ENCODE results near the gene CLMN. TPM values are rescaled to one million over a fixed set of nuclear protein-coding genes. Genes with fewer than 3 reads are reported as not detected.

CLMN gene
- total and polyA plus RNA-seq, 2 experiments from 2014 or later, result 3.2 to 5.7 TPM

DNA sequence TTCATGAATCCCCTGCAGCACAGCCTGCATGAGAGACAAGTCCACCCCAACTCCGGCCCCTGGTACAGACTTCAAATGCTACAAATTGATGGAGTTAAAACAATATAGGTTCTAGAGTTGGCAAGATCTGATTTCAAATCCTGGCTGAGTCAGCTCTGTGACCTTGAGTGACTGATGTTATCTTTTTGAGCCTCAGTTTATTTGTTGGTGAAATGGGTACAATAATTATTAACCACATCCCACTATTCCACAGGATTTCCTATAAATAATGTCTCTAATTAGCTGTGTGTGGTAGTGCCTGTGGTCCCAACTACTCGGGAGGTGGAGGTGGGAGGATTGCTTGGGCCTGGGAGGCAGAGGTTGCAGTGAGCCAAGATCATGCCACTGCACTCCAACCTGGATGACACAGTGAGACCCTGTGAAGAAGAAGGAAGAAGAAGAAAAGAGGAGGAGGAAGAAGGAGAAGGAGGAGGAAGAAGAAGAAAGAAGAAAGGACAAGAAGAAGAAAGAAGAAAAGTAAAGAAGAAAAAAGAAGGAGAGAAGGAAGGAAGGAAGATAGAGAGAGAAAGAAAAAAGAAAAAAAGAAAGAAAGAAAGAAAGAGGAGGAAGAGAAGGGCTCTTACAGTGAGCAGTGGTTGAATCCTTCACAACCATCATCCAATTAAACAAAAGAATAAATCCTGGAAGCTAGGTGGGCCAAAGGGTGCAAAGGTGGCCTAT is 122.7 kb downstream of the CLMN start:
- Histone ChIP-seq H3F3A (replicated peaks; ENCODE audit: low read depth) (no peaks in the 10 kb centered on the region), H3K79me2 (replicated peaks; ENCODE audit: insufficient read depth) (no peaks in the 10 kb centered on the region), H3K27me3 (ENCODE audit: insufficient read depth) (no peaks in the 10 kb centered on the region), H3K9me2 (ENCODE audit: insufficient read depth) (no peaks in the 10 kb centered on the region; the same call in 1 of the 2 replicates), H3K27ac (ENCODE audit: low read depth) (no peak overlapping the region; the same call in 1 of the 2 replicates), H3K4me2 (peak overlapping the region; percentile 37), H4K20me1 (replicated peaks; ENCODE audit: insufficient read depth) (no peaks in the 10 kb centered on the region), H3K36me3 (ENCODE audit: insufficient read depth) (peaks cover 3% of the 10 kb centered on the region; the same call in 1 of the 2 replicates), H3K4me1 (ENCODE audit: insufficient read depth) (peaks cover 18% of the 10 kb centered on the region), H3K4me3 (no peak overlapping the region), H2AFZ (peak overlapping the region; percentile 25; the same call in 1 of the 2 replicates)
- ATAC-seq (no peak), DNase-seq (ENCODE audit: low spot score) (no peak)
- peaks cover under 1% of the 10 kb centered on the region; the same call in 1 of the 3 replicates for H3K9me3 Mint-ChIP-seq
- H3K36me3 Mint-ChIP-seq (ENCODE audit: low read depth), result peaks cover 1% of the 10 kb centered on the region
- peaks cover 39% of the 10 kb centered on the region for H3K4me1 Mint-ChIP-seq
- TF ChIP-seq ZNF331 (CRISPR knock-in tag; IDR thresholded peaks at IDR 0.05; ENCODE audit: low read depth) (no peak), STAT1 (IDR thresholded peaks at IDR 0.05; ENCODE audit: unreplicated experiment) (no peak), EZH2phosphoT487 (IDR thresholded peaks at IDR 0.05; ENCODE audit: unreplicated experiment) (no peak), NANOG (IDR thresholded peaks at IDR 0.05; ENCODE audit: borderline replicate concordance) (no peak), ZNF114 (CRISPR knock-in tag; IDR thresholded peaks at IDR 0.05) (no peak), CREB1 (CRISPR knock-in tag; IDR thresholded peaks at IDR 0.05; ENCODE audit: low read depth) (no peak)
- TF ChIP-seq, protein P1, sequence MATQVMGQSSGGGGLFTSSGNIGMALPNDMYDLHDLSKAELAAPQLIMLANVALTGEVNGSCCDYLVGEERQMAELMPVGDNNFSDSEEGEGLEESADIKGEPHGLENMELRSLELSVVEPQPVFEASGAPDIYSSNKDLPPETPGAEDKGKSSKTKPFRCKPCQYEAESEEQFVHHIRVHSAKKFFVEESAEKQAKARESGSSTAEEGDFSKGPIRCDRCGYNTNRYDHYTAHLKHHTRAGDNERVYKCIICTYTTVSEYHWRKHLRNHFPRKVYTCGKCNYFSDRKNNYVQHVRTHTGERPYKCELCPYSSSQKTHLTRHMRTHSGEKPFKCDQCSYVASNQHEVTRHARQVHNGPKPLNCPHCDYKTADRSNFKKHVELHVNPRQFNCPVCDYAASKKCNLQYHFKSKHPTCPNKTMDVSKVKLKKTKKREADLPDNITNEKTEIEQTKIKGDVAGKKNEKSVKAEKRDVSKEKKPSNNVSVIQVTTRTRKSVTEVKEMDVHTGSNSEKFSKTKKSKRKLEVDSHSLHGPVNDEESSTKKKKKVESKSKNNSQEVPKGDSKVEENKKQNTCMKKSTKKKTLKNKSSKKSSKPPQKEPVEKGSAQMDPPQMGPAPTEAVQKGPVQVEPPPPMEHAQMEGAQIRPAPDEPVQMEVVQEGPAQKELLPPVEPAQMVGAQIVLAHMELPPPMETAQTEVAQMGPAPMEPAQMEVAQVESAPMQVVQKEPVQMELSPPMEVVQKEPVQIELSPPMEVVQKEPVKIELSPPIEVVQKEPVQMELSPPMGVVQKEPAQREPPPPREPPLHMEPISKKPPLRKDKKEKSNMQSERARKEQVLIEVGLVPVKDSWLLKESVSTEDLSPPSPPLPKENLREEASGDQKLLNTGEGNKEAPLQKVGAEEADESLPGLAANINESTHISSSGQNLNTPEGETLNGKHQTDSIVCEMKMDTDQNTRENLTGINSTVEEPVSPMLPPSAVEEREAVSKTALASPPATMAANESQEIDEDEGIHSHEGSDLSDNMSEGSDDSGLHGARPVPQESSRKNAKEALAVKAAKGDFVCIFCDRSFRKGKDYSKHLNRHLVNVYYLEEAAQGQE (IDR thresholded peaks at IDR 0.05; ENCODE audit: unreplicated experiment), result no peak
- TF ChIP-seq, protein P2, sequence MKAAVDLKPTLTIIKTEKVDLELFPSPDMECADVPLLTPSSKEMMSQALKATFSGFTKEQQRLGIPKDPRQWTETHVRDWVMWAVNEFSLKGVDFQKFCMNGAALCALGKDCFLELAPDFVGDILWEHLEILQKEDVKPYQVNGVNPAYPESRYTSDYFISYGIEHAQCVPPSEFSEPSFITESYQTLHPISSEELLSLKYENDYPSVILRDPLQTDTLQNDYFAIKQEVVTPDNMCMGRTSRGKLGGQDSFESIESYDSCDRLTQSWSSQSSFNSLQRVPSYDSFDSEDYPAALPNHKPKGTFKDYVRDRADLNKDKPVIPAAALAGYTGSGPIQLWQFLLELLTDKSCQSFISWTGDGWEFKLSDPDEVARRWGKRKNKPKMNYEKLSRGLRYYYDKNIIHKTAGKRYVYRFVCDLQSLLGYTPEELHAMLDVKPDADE (IDR thresholded peaks at IDR 0.05), result no peak
- TF ChIP-seq, protein P3, sequence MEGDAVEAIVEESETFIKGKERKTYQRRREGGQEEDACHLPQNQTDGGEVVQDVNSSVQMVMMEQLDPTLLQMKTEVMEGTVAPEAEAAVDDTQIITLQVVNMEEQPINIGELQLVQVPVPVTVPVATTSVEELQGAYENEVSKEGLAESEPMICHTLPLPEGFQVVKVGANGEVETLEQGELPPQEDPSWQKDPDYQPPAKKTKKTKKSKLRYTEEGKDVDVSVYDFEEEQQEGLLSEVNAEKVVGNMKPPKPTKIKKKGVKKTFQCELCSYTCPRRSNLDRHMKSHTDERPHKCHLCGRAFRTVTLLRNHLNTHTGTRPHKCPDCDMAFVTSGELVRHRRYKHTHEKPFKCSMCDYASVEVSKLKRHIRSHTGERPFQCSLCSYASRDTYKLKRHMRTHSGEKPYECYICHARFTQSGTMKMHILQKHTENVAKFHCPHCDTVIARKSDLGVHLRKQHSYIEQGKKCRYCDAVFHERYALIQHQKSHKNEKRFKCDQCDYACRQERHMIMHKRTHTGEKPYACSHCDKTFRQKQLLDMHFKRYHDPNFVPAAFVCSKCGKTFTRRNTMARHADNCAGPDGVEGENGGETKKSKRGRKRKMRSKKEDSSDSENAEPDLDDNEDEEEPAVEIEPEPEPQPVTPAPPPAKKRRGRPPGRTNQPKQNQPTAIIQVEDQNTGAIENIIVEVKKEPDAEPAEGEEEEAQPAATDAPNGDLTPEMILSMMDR (conservative IDR thresholded peaks at IDR 0.05; ENCODE audit: low read depth in 2 of 2), result no peak
- no peak overlapping the region for H3K4me3 Mint-ChIP-seq
- H3K27me3 Mint-ChIP-seq (ENCODE audit: insufficient read depth, low read depth, poor library complexity), result peaks cover 7% of the 10 kb centered on the region
- peak overlapping the region; percentile 64 for H3K27ac Mint-ChIP-seq
